A673 (cell line): ENCODE results near the gene WWTR1.

Source experiments
- CTCF ChIP-seq: fragments of 300-800, 200-600 bp; sonication (generic); conservative IDR thresholded peaks from 2 replicates; pipeline ENCODE4 v1.5.1; 2017; ENCODE audit warnings: low read depth, mild to moderate bottlenecking, antibody characterized with exemption, low read length, moderate library complexity, mixed read lengths
- EZH2 ChIP-seq: fragments of 200-600 bp; sonication (generic); IDR thresholded peaks from 2 replicates; pipeline ENCODE4 v1.6.1; 2017; ENCODE audit warnings: borderline replicate concordance, low read depth, mild to moderate bottlenecking, mixed read lengths, antibody characterized with exemption, low read length; ENCODE audit not compliant: poor library complexity, severe bottlenecking

GRCh38 chr3:149603126-149604074 lies 54.4 kb downstream of the WWTR1 start:
- no peak for TF ChIP-seq EZH2
- TF ChIP-seq CTCF: no peak
